A549 (cell line): ENCODE measurements around the gene CHIC2.

Experiments
- BHLHE40 ChIP-seq: IDR thresholded peaks from 2 replicates; pipeline ENCODE4 v1.6.1; 2012; ENCODE audit warnings: low read depth, low read length, inconsistent platforms
- POLR2A ChIP-seq: IDR thresholded peaks from 2 replicates; pipeline ENCODE4 v1.6.1; 2012; ENCODE audit warnings: mild to moderate bottlenecking, low read length
- TF ChIP-seq, protein P1 (sequence below): fragments of 250-450 bp; sonication (Bioruptor Pico); IDR thresholded peaks from 2 replicates; pipeline ENCODE4 v1.5.0; 2021; ENCODE audit warnings: mild to moderate bottlenecking, moderate library complexity, borderline replicate concordance
- TF ChIP-seq, protein P2 (sequence below): IDR thresholded peaks from 2 replicates; pipeline ENCODE4 v1.6.1; 2012

DNA sequence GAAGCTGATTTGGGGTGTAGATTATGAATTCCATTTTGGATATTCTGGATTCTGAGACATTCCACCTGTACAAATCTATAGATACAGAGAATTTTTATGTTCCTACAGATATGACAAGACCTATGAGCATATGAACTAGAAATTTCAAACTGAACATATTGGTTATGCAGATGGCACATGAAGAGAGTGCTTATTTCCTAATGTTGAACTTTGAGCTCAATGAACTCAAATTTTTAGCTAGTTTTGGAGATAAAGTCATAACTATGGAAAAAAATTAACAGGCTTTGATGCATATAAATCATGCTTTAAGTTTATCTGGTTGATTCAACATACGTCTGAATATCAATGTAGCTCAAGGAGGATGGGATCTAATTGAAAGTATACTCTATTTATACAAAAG is 8.9 kb downstream of the CHIC2 start:
- TF ChIP-seq, protein P1, sequence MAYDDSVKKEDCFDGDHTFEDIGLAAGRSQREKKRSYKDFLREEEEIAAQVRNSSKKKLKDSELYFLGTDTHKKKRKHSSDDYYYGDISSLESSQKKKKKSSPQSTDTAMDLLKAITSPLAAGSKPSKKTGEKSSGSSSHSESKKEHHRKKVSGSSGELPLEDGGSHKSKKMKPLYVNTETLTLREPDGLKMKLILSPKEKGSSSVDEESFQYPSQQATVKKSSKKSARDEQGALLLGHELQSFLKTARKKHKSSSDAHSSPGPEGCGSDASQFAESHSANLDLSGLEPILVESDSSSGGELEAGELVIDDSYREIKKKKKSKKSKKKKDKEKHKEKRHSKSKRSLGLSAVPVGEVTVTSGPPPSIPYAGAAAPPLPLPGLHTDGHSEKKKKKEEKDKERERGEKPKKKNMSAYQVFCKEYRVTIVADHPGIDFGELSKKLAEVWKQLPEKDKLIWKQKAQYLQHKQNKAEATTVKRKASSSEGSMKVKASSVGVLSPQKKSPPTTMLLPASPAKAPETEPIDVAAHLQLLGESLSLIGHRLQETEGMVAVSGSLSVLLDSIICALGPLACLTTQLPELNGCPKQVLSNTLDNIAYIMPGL, result no peak
- TF ChIP-seq BHLHE40 (no peak), POLR2A (no peak)
- TF ChIP-seq, protein P2, sequence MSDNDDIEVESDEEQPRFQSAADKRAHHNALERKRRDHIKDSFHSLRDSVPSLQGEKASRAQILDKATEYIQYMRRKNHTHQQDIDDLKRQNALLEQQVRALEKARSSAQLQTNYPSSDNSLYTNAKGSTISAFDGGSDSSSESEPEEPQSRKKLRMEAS, result no peak
